ENCODE results near the gene P4HB. TPM values are rescaled to one million over a fixed set of nuclear protein-coding genes. Genes with fewer than 3 reads are reported as not detected.
"Not testable (repeated sequence)": the region's sequence is repeated elsewhere in the genome, so short reads cannot be mapped to it uniquely, and the experiment has no call there.

P4HB gene
- total RNA-seq, 1 donor from 2014 or later: 611 TPM

DNA sequence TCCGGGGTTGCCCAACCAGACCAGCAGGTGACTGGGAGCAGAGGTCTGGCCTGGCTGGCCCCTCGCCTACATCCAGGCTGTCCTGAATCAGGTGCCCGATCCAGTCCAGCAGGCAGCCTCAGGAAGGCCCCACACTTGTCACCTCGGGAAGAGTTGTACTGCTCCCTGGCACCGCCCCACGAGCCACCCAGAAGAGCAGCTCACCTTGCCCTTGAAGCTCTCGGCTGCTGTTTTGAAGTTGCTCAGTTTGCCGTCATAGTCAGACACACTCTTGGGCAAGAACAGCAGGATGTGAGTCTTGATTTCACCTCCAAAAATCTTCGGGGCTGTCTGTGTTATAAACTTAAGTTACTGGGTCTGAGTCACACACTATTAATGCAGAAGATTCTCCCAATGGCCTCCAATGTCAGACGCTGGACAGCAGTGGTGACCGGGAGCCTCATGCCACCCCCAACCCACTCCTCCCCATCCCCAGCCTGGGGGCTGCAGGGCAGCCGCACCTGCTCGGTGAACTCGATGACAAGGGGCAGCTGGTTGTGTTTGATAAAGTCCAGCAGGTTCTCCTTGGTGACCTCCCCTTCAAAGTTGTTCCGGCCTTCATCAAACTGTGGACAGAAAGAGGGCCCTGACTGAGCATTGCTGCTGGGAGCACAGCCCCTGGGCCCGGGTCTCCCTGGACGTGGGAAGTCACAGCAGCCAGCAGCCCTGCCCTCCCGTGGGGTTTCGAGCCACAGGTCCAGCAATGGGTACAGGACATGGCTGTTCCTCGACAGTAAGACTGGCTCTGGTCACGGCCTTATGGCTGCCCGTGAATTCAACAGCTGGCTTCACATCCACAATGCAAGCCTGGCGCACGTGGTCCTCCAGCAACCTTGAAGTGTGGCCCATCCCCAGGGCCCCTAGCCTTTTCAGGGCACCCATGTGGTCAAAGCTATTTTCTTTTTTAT is 13.3 kb downstream of the P4HB start:
- no peak for DNase-seq (ENCODE audit: low spot score)

- DNase-seq (ENCODE audit: low spot score): no peak
Measured at GRCh38 chr17:81845881-81846742, 14.2 kb downstream of the P4HB start.

- no peak for DNase-seq (ENCODE audit: low spot score)
Measured at GRCh38 chr17:81845361-81845760, 15.0 kb downstream of the P4HB start.

DNA sequence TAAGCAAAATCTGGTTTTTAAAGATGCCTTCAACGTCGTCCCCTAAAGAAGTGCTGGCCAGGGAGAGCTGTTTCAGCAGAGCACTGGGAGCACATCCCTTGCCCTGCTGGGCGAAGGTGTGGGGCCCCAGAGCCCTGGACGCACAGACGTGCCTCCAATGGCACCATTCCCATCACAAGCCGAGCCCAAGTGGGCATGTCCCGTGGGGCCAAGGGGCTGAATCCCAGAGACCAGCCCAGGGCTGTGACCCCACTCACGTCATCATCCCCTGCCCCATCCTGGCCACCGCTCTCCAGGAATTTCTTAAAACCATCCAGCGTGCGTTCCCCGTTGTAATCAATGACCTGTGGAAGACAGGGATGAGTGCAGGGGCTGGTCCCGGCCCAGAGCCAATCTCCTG is 15.4 kb downstream of the P4HB start:
- no peak for DNase-seq (ENCODE audit: low spot score)

- no peak for DNase-seq (ENCODE audit: low spot score)
Measured at GRCh38 chr17:81844327-81844851, 15.9 kb downstream of the P4HB start.

- DNase-seq (ENCODE audit: low spot score): no peak
Measured at GRCh38 chr17:81843713-81844326, 16.5 kb downstream of the P4HB start.

DNA sequence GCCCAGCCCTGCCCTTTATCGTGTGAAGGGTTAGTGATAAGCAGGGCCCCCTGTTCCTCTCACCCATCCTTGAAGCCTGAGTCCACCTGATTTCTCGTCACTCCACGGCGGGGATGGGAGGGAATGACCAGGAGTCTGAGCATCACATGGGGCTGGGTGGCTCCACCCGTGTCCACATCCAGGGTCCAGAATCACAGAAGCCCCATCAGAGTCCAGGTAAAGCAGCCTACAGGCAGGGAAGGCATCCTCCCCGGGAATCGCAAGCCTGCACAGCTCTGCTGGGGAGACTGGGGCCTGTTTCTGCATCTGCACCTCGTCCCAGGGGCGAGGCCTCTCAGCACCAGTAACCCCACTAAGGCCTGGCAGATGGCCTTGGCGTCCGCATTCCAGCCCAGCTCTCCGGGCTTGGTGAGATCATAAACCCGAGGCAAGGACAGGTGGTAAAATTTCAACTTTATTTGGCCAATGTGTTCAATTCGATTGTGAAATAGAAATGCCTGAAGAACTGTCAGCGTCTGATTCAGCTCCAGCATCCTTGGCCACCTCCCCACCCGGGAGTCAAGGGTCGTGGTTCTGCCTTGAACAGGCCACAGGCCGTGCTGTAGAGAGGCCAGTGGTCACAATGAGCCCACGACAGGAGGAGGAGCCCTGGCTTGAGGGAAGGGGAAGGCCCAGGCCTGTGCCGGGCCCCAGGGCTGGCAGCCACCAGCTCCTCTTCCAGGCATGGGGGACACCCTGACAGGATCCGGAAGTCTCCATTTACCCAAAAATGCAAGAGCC is 17.4 kb downstream of the P4HB start:
- DNase-seq (ENCODE audit: low spot score): no peak

DNA sequence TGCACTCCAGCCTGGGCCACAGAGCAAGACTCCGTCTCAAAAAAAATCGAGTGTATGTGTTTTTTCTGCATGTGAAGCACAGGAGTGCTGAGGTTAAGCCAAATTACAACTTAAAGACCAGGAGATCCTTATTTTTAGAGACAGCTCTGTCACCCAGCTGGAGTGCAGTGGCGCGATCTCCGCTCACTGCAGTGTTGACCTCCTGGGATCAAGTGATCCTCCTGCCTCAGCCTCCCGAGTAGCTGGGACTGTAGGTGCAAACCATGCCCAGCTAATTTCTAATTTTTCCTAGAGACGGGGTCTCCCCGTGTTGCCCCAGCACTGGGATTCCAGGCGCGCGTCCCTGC is 18.0 kb downstream of the P4HB start:
- DNase-seq (ENCODE audit: low spot score): no peak

- no peak for DNase-seq (ENCODE audit: low spot score)
Measured at GRCh38 chr17:81841866-81842265, 18.5 kb downstream of the P4HB start.

DNA sequence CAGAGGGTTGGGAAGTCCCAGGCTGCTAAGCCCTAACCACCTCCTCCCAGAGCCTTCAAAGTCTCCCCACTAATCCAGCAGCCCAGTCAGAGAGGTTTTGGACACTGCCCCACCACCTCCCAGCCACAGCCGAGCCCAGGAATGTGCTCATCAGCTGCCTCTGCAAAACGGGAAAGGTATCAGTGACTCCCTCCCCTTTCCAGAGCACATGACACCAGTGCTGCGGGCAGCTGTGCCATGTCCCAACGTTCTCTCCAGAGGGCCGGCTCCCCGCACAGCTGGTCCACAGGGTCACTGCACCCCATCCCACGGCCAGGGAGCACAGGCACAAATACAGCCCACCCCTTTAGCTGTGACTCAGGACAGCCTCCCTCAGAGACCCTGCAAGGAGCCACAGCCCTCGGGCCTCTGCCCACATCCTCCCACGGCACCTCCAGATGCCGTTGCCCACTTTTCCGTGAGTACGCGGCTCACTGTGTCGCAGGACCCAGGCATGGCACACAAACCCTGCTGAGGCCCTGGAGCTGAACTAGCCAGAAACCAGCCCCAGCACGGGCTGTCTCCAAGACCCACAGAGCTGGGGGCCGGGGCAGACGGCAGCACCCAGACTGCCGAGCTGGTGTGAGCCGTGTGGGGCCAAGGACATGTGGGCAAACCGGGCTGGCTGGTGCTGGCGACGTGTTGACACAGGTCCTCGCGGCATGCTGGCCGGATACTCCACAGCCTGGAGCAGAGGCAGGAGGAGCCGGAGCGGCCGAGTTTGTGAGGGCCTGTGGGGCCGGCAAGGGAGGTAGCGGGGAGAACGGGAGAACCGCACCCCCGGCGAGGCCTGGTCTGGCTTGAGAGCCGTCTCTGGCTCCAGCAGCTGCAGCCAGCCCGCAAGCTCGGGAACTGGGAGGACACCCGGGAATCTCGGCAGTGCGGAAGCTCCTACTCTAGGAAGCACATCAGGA is 19.2 kb downstream of the P4HB start:
- DNase-seq (ENCODE audit: low spot score): no peak

- not testable (repeated sequence) for DNase-seq (ENCODE audit: low spot score)
Measured at GRCh38 chr17:81840059-81840458, 20.3 kb downstream of the P4HB start.

DNA sequence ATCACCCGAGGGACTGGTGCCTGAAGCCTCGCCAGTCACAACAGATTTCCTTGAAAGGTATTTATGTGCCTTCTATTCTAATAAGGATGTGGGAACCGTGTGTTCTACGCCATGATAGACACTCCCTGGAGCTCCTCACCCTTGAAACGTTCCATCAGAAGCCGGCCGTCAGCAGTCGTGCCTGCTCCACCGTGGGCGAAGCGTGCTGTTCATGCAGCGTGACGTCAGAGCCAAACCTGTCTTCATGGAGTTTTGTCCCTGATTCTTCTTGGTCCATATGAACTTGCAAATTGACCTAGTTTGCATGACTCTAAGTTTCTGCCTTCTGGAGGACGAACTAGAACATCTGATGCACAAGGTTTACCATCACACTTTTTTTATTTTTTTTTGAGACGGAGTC is 21.0 kb downstream of the P4HB start:
- no peak for DNase-seq (ENCODE audit: low spot score)

DNA sequence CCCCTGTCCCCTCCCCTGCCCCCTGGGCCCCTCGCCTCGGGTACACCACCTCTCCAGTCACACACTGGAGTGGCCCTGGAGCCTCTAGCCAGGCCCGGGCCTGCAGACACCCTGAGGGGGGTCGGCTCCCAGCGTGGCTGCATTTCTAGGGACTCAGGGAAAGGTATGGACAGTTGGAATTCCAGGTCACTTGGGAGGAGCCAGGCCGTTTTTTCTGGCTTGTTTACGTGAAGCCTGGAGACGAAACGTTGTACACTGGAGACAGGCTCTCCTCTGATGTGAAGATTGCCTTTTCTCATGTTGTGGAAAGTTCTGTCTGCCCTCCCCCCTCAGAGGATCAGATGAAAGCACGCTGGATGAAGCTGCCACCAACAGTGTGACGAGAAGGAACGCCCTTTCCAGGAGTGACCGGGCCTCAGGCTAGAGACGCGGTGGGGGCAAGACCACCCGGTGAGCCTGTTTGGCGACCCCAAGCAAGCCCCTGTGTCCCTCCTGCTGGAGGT is 21.5 kb downstream of the P4HB start:
- no peak for DNase-seq (ENCODE audit: low spot score)

DNA sequence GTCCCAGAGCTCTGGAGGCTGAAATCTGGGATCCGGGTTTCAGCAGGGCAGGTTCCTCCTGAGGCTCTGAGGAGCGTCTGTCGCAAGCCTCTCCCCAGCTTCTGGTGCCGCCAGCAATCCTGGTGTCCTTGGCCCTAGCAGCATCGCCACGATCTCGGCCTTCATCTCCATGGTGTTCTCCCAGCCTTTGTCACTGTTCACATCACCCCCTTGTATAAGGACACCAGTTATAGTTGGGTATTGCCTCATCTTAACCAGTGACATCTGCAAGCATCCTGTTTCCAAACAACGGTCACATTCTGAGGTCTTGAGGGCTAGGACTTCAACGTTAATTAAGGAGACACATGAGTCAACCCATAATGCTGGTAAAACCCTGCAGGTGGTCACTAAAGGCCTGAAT is 22.7 kb downstream of the P4HB start:
- no peak for DNase-seq (ENCODE audit: low spot score)

DNA sequence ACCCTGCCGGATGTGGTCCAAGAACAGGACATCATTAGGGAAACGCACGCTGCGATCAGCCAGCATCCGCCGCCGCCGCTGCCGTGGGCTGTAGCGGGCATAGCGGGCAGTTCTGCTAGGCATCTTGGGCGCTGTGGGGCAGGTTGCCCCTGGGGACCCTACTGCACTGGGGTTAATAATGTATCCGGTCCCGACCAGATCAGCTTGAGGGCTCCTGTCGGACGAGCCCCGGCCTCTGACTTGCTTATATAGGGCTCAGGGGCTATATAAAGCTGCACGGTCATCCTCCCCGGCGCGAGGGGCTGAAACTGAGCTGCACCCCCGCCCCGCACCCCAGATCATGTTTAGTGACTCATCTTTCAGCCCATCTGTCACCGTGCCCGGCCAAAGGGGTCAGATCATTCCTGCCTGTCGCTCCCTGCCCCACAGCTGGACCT is 25.5 kb downstream of the P4HB start, which contains the start of gene PPP1R27:
Gene PPP1R27, minus strand, starts transcription at position 220 of the 437 bp plus-strand sequence. Its CDS starts 97 bp downstream, at position 123.
- no peak for DNase-seq (ENCODE audit: low spot score)

GRCh38 chr17:81833921-81834830 is 26.2 kb downstream of the P4HB start:
- DNase-seq (ENCODE audit: low spot score): no peak

GRCh38 chr17:81833160-81833920 is 27.0 kb downstream of the P4HB start, which contains the start of gene MCRIP1:
MCRIP1 (minus strand) TSS chr17:81833291; CDS start chr17:81824506, 8,785 bp downstream.
- DNase-seq (ENCODE audit: low spot score): peak; percentile 95
